HEK293 (cell line): ENCODE results near the gene CMTM4.

Experiments used
- HOXD13 ChIP-seq: sonication (generic); formaldehyde crosslinking; IDR thresholded peaks from 2 replicates; pipeline ENCODE4 v1.8.0; 2022; ENCODE audit warnings: missing genetic modification reagents, borderline replicate concordance
- SCRT1 ChIP-seq: fragments of 450-650 bp; formaldehyde crosslinking; IDR thresholded peaks from 2 replicates; pipeline ENCODE4 v1.5.1; 2016; ENCODE audit warnings: missing biosample characterization, missing genetic modification characterization, borderline replicate concordance
- SCRT2 ChIP-seq: fragments of 450-650 bp; formaldehyde crosslinking; IDR thresholded peaks from 2 replicates; pipeline ENCODE4 v1.5.1; 2016; ENCODE audit warnings: missing biosample characterization, missing genetic modification characterization
- SETDB1 ChIP-seq: IDR thresholded peaks from one replicate; pipeline ENCODE4 v1.6.1; 2017; ENCODE audit warnings: mild to moderate bottlenecking, low read length, moderate library complexity, mixed read lengths; ENCODE audit not compliant: insufficient read length
- SP3 ChIP-seq: fragments of 450-650 bp; formaldehyde crosslinking; IDR thresholded peaks from 2 replicates; pipeline ENCODE4 v1.5.1; 2016; ENCODE audit warnings: missing biosample characterization, missing genetic modification characterization
- WT1 ChIP-seq: fragments of 450-650 bp; formaldehyde crosslinking; IDR thresholded peaks from 2 replicates; pipeline ENCODE4 v1.5.1; 2016; ENCODE audit warnings: missing biosample characterization, missing genetic modification characterization
- ZBTB1 ChIP-seq: fragments of 450-650 bp; formaldehyde crosslinking; IDR thresholded peaks from 2 replicates; pipeline ENCODE4 v1.5.1; 2016; ENCODE audit warnings: missing biosample characterization, missing genetic modification characterization
- ZBTB26 ChIP-seq: fragments of 450-650 bp; formaldehyde crosslinking; optimal IDR thresholded peaks from 2 replicates; pipeline ENCODE3; 2016; ENCODE audit warnings: missing biosample characterization, mild to moderate bottlenecking, missing genetic modification characterization
- ZFHX2 ChIP-seq: fragments of 450-650 bp; formaldehyde crosslinking; conservative IDR thresholded peaks from 2 replicates; pipeline ENCODE4 v1.5.1; 2016; ENCODE audit warnings: missing biosample characterization, missing genetic modification characterization
- ZFP69B ChIP-seq: fragments of 450-650 bp; formaldehyde crosslinking; IDR thresholded peaks from 2 replicates; pipeline ENCODE4 v1.5.1; 2016; ENCODE audit warnings: missing biosample characterization, missing genetic modification characterization
- ZIC2 ChIP-seq: fragments of 450-650 bp; formaldehyde crosslinking; IDR thresholded peaks from 2 replicates; pipeline ENCODE4 v1.5.1; 2016; ENCODE audit warnings: missing biosample characterization, missing genetic modification characterization
- ZNF114 ChIP-seq: fragments of 450-650 bp; formaldehyde crosslinking; IDR thresholded peaks from 2 replicates; pipeline ENCODE4 v1.5.0; 2017; ENCODE audit warnings: missing biosample characterization, missing genetic modification characterization
- ZNF157 ChIP-seq: fragments of 450-650 bp; formaldehyde crosslinking; IDR thresholded peaks from 2 replicates; pipeline ENCODE4 v1.5.1; 2016; ENCODE audit warnings: missing biosample characterization, missing genetic modification characterization
- ZNF2 ChIP-seq: fragments of 450-650 bp; formaldehyde crosslinking; IDR thresholded peaks from 2 replicates; pipeline ENCODE4 v1.5.1; 2016; ENCODE audit warnings: missing biosample characterization, missing genetic modification characterization
- ZNF24 ChIP-seq: fragments of 450-650 bp; formaldehyde crosslinking; IDR thresholded peaks from 2 replicates; pipeline ENCODE4 v1.5.1; 2016; ENCODE audit warnings: missing biosample characterization, missing genetic modification characterization
- ZNF280D ChIP-seq: fragments of 450-650 bp; formaldehyde crosslinking; IDR thresholded peaks from 2 replicates; pipeline ENCODE4 v1.5.1; 2016; ENCODE audit warnings: missing biosample characterization, missing genetic modification characterization
- ZNF324 ChIP-seq: fragments of 450-650 bp; formaldehyde crosslinking; IDR thresholded peaks from 2 replicates; pipeline ENCODE4 v1.5.1; 2016; ENCODE audit warnings: missing biosample characterization, missing genetic modification characterization
- ZNF335 ChIP-seq: fragments of 450-650 bp; formaldehyde crosslinking; conservative IDR thresholded peaks from 2 replicates; pipeline ENCODE4 v1.5.1; 2016; ENCODE audit warnings: missing biosample characterization, missing genetic modification characterization
- ZNF391 ChIP-seq: fragments of 450-650 bp; formaldehyde crosslinking; IDR thresholded peaks from 2 replicates; pipeline ENCODE4 v1.5.1; 2016; ENCODE audit warnings: low read depth, missing biosample characterization, missing genetic modification characterization, borderline replicate concordance
- ZNF394 ChIP-seq: fragments of 450-650 bp; formaldehyde crosslinking; IDR thresholded peaks from 2 replicates; pipeline ENCODE4 v1.5.1; 2016; ENCODE audit warnings: missing biosample characterization, missing genetic modification characterization, mild to moderate bottlenecking, moderate library complexity, borderline replicate concordance
- ZNF398 ChIP-seq: fragments of 450-650 bp; formaldehyde crosslinking; IDR thresholded peaks from 2 replicates; pipeline ENCODE4 v1.5.1; 2017; ENCODE audit warnings: missing biosample characterization, missing genetic modification characterization
- ZNF416 ChIP-seq: fragments of 450-650 bp; formaldehyde crosslinking; IDR thresholded peaks from 2 replicates; pipeline ENCODE4 v1.5.1; 2016; ENCODE audit warnings: missing biosample characterization, missing genetic modification characterization
- ZNF423 ChIP-seq: fragments of 450-650 bp; formaldehyde crosslinking; IDR thresholded peaks from 2 replicates; pipeline ENCODE4 v1.5.1; 2016; ENCODE audit warnings: missing biosample characterization, missing genetic modification characterization
- ZNF473 ChIP-seq: fragments of 450-650 bp; formaldehyde crosslinking; IDR thresholded peaks from 2 replicates; pipeline ENCODE4 v1.5.1; 2017; ENCODE audit warnings: missing biosample characterization, missing genetic modification characterization
- ZNF48 ChIP-seq: fragments of 450-650 bp; formaldehyde crosslinking; IDR thresholded peaks from 2 replicates; pipeline ENCODE4 v1.5.1; 2016; ENCODE audit warnings: missing biosample characterization, missing genetic modification characterization
- ZNF510 ChIP-seq: fragments of 450-650 bp; formaldehyde crosslinking; IDR thresholded peaks from 2 replicates; pipeline ENCODE4 v1.5.1; 2018; ENCODE audit warnings: mild to moderate bottlenecking, missing genetic modification characterization, missing biosample characterization; ENCODE audit not compliant: insufficient replicate concordance
- ZNF544 ChIP-seq: fragments of 450-650 bp; formaldehyde crosslinking; IDR thresholded peaks from 2 replicates; pipeline ENCODE4 v1.5.0; 2017; ENCODE audit warnings: missing biosample characterization, missing genetic modification characterization
- ZNF623 ChIP-seq: fragments of 450-650 bp; formaldehyde crosslinking; IDR thresholded peaks from 2 replicates; pipeline ENCODE4 v1.5.1; 2016; ENCODE audit warnings: missing biosample characterization, missing genetic modification characterization
- ZNF654 ChIP-seq: fragments of 450-650 bp; formaldehyde crosslinking; IDR thresholded peaks from 2 replicates; pipeline ENCODE4 v1.5.1; 2016; ENCODE audit warnings: low read depth, missing biosample characterization, missing genetic modification characterization
- ZNF664 ChIP-seq: fragments of 450-650 bp; formaldehyde crosslinking; IDR thresholded peaks from 2 replicates; pipeline ENCODE4 v1.5.1; 2016; ENCODE audit warnings: missing biosample characterization, missing genetic modification characterization
- ZNF707 ChIP-seq: fragments of 450-650 bp; formaldehyde crosslinking; IDR thresholded peaks from 2 replicates; pipeline ENCODE4 v1.5.1; 2016; ENCODE audit warnings: missing biosample characterization, missing genetic modification characterization
- ZSCAN16 ChIP-seq: fragments of 450-650 bp; formaldehyde crosslinking; IDR thresholded peaks from 2 replicates; pipeline ENCODE4 v1.5.1; 2016; ENCODE audit warnings: missing biosample characterization, missing genetic modification characterization
- TF ChIP-seq, protein P1 (sequence below): fragments of 450-650 bp; formaldehyde crosslinking; IDR thresholded peaks from 2 replicates; pipeline ENCODE4 v1.5.1; 2016; ENCODE audit warnings: missing biosample characterization, missing genetic modification characterization
- TF ChIP-seq, protein P2 (sequence below): fragments of 450-650 bp; formaldehyde crosslinking; IDR thresholded peaks from 2 replicates; pipeline ENCODE4 v1.5.1; 2016; ENCODE audit warnings: missing biosample characterization, missing genetic modification characterization

CMTM4 gene

GRCh38 chr16:66616592-66616991 is 80.0 kb downstream of the CMTM4 start (continued):
- no peak for TF ChIP-seq ZNF654 (tag by site-specific recombination)
- TF ChIP-seq SCRT2 (tag by site-specific recombination), result no peak
- TF ChIP-seq ZNF544 (tag by site-specific recombination), result no peak
- TF ChIP-seq ZFHX2 (tag by site-specific recombination), result no peak
- no peak for TF ChIP-seq ZNF114 (tag by site-specific recombination)
- TF ChIP-seq ZNF391, result no peak
- TF ChIP-seq, protein P1, sequence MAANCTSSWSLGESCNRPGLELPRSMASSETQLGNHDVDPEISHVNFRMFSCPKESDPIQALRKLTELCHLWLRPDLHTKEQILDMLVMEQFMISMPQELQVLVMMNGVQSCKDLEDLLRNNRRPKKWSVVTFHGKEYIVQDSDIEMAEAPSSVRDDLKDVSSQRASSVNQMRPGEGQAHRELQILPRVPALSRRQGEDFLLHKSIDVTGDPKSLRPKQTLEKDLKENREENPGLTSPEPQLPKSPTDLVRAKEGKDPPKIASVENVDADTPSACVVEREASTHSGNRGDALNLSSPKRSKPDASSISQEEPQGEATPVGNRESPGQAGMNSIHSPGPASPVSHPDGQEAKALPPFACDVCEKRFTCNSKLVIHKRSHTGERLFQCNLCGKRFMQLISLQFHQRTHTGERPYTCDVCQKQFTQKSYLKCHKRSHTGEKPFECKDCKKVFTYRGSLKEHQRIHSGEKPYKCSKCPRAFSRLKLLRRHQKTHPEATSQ (tag by site-specific recombination), result no peak
- TF ChIP-seq ZNF416 (tag by site-specific recombination), result no peak
- TF ChIP-seq ZNF398 (tag by site-specific recombination), result peak; percentile 89
- no peak for TF ChIP-seq ZNF2 (tag by site-specific recombination)
- no peak for TF ChIP-seq ZNF280D (tag by site-specific recombination)
- TF ChIP-seq ZNF324 (tag by site-specific recombination), result no peak
- no peak for TF ChIP-seq ZNF394 (tag by site-specific recombination)
- TF ChIP-seq SETDB1, result no peak
- no peak for TF ChIP-seq ZBTB1
- no peak for TF ChIP-seq ZFP69B (tag by site-specific recombination)
- no peak for TF ChIP-seq ZNF157 (tag by site-specific recombination)
- TF ChIP-seq ZNF335 (tag by site-specific recombination), result peak; percentile 31
- no peak for TF ChIP-seq HOXD13 (CRISPR knock-in tag)
- peak; percentile 75; the same call in 1 of the 2 replicates for TF ChIP-seq ZIC2 (tag by site-specific recombination)
- TF ChIP-seq ZSCAN16 (tag by site-specific recombination), result no peak
- no peak for TF ChIP-seq ZBTB26
- no peak for TF ChIP-seq SCRT1 (tag by site-specific recombination)
- TF ChIP-seq ZNF623, result no peak
- no peak for TF ChIP-seq ZNF510 (tag by site-specific recombination)
- no peak for TF ChIP-seq ZNF24 (tag by site-specific recombination)
- TF ChIP-seq, protein P2, sequence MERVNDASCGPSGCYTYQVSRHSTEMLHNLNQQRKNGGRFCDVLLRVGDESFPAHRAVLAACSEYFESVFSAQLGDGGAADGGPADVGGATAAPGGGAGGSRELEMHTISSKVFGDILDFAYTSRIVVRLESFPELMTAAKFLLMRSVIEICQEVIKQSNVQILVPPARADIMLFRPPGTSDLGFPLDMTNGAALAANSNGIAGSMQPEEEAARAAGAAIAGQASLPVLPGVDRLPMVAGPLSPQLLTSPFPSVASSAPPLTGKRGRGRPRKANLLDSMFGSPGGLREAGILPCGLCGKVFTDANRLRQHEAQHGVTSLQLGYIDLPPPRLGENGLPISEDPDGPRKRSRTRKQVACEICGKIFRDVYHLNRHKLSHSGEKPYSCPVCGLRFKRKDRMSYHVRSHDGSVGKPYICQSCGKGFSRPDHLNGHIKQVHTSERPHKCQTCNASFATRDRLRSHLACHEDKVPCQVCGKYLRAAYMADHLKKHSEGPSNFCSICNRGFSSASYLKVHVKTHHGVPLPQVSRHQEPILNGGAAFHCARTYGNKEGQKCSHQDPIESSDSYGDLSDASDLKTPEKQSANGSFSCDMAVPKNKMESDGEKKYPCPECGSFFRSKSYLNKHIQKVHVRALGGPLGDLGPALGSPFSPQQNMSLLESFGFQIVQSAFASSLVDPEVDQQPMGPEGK (tag by site-specific recombination), result no peak
- no peak for TF ChIP-seq WT1
- TF ChIP-seq ZNF473 (tag by site-specific recombination), result no peak
- no peak for TF ChIP-seq ZNF423 (tag by site-specific recombination)
- TF ChIP-seq ZNF664 (tag by site-specific recombination), result no peak
- TF ChIP-seq SP3 (tag by site-specific recombination), result no peak
- TF ChIP-seq ZNF707 (tag by site-specific recombination), result no peak
- no peak for TF ChIP-seq ZNF48
